Lower leg skin (tissue), 3 donors: ENCODE data around the gene DOCK3.

Experiments used
- CTCF ChIP-seq, 3 donors: fragments of 450-650 bp; IDR thresholded peaks; one replicate each; pipeline ENCODE4 v1.5.1; 2016; ENCODE audit warnings: antibody characterized with exemption in 3 of 3, mild to moderate bottlenecking in 3 of 3, moderate library complexity in 2 of 3
- POLR2A ChIP-seq, 2 donors: fragments of 450-650 bp; IDR thresholded peaks; one replicate each; pipeline ENCODE4 v1.6.1; 2016 to 2017; ENCODE audit warnings: antibody characterized with exemption in 2 of 2, mild to moderate bottlenecking in 1 of 2, moderate library complexity in 1 of 2

GRCh38 chr3:50953825-50954414 lies 279.2 kb downstream of the DOCK3 start:
- TF ChIP-seq CTCF (IDR thresholded peaks at IDR 0.05) (no peak), POLR2A (IDR thresholded peaks at IDR 0.05) (no peak)
